Activated T-cell treated with anti-CD3 and anti-CD28 coated beads, Interleukin-2, amount 50 U/mL, for 1 hour (primary cell): ENCODE data around the gene XAGE3.

Experiments
- DNase-seq: peaks from one replicate; pipeline ENCODE4 v3.0.0-alpha.2; 2020

XAGE3 gene

GRCh38 chrX:52839137-52839536 lies 28.7 kb downstream of the XAGE3 start:
- DNase-seq, result no peak

- no peak for DNase-seq
Observed at GRCh38 chrX:52830551-52830950, 37.3 kb downstream of the XAGE3 start.

GRCh38 chrX:52824608-52825007 lies 43.3 kb downstream of the XAGE3 start:
- DNase-seq, result no peak

- DNase-seq, result no peak
Observed at GRCh38 chrX:52821079-52821760, 46.7 kb downstream of the XAGE3 start.

- no peak for DNase-seq
Observed at GRCh38 chrX:52819788-52820187, 48.1 kb downstream of the XAGE3 start.
